Ecto neural progenitor cell (in vitro differentiated cells): ENCODE results near the gene ADAM17.
A peak's percentile ranks its signal among the peaks of the same experiment; 100 is the strongest.
"Not testable (repeated sequence)": the region's sequence is repeated elsewhere in the genome, so short reads cannot be mapped to it uniquely, and the experiment has no call there.

Experiments
- DNase-seq: peaks from one replicate; pipeline ENCODE4 v3.0.0-alpha.2; 2018; ENCODE audit warnings: low spot score

Gene ADAM17

GRCh38 chr2:9519250-9519649 is 36.4 kb downstream of the ADAM17 start:
- no peak for DNase-seq

- DNase-seq = no peak
Observed at GRCh38 chr2:9518780-9519179, 36.9 kb downstream of the ADAM17 start.

GRCh38 chr2:9518163-9518562 is 37.5 kb downstream of the ADAM17 start:
- no peak for DNase-seq

- DNase-seq = no peak
Observed at GRCh38 chr2:9517118-9517782, 38.4 kb downstream of the ADAM17 start.

- DNase-seq = not testable (repeated sequence)
Observed at GRCh38 chr2:9513946-9514345, 41.7 kb downstream of the ADAM17 start.

- no peak for DNase-seq
Observed at GRCh38 chr2:9508931-9509330, 46.7 kb downstream of the ADAM17 start.

- no peak for DNase-seq
Observed at GRCh38 chr2:9498210-9498609, 57.4 kb downstream of the ADAM17 start.

- DNase-seq = no peak
Observed at GRCh38 chr2:9497017-9497416, 58.6 kb downstream of the ADAM17 start.

GRCh38 chr2:9494081-9494480 is 61.5 kb downstream of the ADAM17 start:
- DNase-seq = no peak

GRCh38 chr2:9493478-9493877 is 62.2 kb downstream of the ADAM17 start:
- DNase-seq = no peak

GRCh38 chr2:9492927-9493326 is 62.7 kb downstream of the ADAM17 start:
- DNase-seq = no peak

GRCh38 chr2:9490789-9491188 is 64.8 kb downstream of the ADAM17 start:
- DNase-seq = no peak

- no peak for DNase-seq
Observed at GRCh38 chr2:9488583-9489547, 66.8 kb downstream of the ADAM17 start.

- no peak for DNase-seq
Observed at GRCh38 chr2:9484533-9484932, 71.1 kb downstream of the ADAM17 start.

- no peak for DNase-seq
Observed at GRCh38 chr2:9483107-9483506, 72.5 kb downstream of the ADAM17 start.

GRCh38 chr2:9480157-9480556 is 75.5 kb downstream of the ADAM17 start:
- DNase-seq = no peak

GRCh38 chr2:9478526-9478925 is 77.1 kb downstream of the ADAM17 start:
- DNase-seq = no peak

GRCh38 chr2:9477914-9478313 is 77.7 kb downstream of the ADAM17 start:
- DNase-seq = no peak

GRCh38 chr2:9474361-9475057 is 81.1 kb downstream of the ADAM17 start, which contains the start of gene IAH1:
TSS of gene IAH1 (plus strand) at chr2:9474551. CDS start at chr2:9474567, 16 bp downstream.
- peak; percentile 70 for DNase-seq

GRCh38 chr2:9473985-9474360 is 81.7 kb downstream of the ADAM17 start:
- DNase-seq = no peak

GRCh38 chr2:9473308-9473984 is 82.2 kb downstream of the ADAM17 start:
- DNase-seq = peak; percentile 69

- no peak for DNase-seq
Observed at GRCh38 chr2:9472511-9472910, 83.1 kb downstream of the ADAM17 start.
